DLD1 (cell line): ENCODE data around the gene TACC2.

Source experiments
- in situ Hi-C: cut with HindIII; loops from 2 replicates; pipeline ENCODE4 v1.10.0; 2017; ENCODE audit warnings: low sequenced_read_pairs

TACC2 gene

DNA sequence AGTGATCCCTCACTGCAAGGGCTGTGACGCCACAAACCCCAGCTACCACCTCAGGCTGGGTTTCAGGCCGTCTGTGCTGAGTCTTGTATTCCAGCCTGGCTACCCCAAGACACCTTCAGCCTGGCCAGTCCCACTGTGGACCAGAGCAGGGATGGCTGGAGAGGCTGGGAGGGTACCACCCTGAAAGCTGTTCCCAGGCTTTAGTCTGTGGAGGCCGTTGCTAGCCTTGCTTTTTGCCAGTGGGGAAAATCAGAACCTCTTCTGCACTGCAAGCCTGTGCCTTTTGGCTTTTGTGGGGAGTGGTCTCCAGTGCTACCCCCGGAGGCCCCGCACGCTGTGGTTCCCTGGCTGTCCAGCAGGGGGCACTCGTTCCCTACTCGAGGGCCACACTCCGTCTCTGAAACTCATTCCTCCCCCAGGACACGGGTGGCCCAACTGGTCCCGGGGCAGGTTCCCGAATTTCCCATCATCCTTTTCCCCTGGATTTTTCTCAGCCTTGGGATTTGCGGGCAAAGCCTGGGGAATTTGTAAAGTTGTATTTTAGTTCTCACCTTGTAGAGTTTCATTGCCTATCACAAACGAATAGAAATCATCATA lies 153.8 kb downstream of the TACC2 start:
- in situ Hi-C loops: no loop called here

GRCh38 chr10:122143238-122143841 lies 154.4 kb downstream of the TACC2 start:
- in situ Hi-C loops: no loop called here

DNA sequence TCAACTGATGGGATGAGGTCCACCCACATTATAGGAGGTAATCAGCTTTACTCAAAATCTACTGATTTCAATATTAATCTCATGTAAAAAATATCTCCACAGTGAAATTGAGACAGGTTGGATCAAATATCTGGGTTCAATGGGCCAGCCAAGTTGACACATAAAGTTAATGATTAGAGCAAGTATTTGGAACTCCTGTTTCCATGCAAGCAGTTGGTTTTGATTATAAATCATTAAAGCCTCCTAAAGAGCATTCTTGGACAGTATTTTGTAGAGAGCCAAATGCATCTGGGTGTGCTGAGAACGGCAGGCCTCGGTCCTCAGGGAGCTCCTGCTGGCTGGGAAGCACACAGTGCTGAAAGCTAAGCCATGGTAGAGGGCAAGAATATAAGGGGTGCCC lies 155.2 kb downstream of the TACC2 start:
- in situ Hi-C loops: no loop called here

GRCh38 chr10:122145113-122145512 lies 156.2 kb downstream of the TACC2 start:
- in situ Hi-C loops: no loop called here

- in situ Hi-C loops: no loop called here
These were observed 158.7 kb downstream of the TACC2 start for GRCh38 chr10:122147663-122148062.

DNA sequence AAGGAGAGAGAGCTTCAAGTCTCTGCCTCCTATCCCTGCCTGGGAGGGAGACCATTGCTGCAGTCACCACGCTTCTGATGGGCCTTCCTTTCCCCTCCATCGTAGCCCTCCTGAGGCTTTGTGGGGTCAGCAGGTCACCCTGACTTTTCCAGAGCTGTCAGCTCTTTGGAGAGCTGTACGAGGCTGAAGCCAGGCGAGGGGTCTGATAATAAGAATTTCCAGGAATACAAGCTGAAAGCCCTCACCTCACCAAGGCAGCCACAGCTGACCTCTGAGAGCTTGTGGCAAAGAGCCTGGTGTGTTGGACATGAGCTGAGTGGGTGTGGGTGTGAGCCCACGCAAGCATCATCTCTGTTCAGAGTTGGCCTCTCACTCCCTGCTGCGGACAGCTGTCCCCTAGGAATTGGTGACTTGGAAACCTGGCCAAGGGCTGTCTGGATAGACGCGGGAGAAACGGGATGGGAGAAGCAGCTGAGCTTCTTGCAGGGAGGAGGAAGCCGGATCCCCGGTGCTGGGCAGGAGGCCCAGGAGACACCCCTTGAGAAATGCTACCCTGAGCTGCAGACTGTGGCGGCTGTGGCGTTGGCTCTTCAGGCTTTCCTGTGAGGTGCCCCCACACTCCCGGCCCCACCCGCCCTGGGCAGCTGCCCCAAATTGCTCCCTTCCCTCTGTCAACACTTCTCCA lies 160.1 kb downstream of the TACC2 start:
- in situ Hi-C loops: no loop called here

DNA sequence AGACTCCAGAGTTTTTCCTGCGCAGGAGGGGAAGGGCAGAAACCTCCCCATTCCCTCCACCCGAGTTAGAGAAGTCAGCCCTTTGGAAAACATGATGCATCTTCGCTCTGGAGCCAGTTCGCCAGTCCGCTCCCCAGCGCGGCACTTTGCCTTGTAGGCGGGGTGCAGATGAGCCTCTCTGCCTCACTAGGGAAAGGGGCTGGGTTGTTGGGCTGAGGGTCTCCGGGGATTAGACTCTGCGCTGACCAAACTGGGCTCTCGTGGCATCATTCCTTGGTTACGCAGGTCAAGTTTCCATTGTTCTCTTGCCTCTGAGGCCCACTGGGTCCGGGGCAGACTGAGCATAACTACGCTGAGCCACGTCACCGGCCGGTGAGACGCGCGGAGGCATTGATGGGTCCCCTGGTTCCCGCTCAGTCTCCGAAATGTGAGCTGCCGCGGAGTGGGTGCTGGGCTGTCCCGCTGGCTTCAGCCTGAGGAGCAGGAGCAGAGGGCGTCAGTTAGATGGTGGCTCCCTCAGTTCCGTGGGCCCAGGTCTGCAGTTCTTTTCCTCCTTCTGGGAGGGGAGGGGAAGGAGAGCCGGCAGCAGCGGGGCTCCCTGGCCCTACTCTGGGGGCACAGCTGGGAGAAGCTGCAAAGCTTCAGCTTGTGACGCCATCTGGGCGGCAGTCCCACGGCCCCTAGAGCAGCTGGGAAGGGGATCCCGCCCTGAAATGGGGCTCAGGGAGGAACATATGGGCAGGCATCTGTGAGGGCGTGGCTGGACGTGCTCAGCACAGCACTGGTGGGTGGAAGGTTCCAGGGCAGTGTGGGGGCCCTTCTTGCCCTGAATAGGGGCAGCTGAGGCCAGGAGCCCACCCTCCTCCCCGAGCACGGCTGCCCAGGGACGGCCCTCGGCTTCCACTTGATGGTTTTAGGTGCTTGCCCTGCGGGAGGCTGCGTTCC lies 160.9 kb downstream of the TACC2 start:
- in situ Hi-C loops: loop anchor here (5.0 kb wide), 2 partner anchors 63 to 93 kb away; no protein-coding TSS in a partner anchor

DNA sequence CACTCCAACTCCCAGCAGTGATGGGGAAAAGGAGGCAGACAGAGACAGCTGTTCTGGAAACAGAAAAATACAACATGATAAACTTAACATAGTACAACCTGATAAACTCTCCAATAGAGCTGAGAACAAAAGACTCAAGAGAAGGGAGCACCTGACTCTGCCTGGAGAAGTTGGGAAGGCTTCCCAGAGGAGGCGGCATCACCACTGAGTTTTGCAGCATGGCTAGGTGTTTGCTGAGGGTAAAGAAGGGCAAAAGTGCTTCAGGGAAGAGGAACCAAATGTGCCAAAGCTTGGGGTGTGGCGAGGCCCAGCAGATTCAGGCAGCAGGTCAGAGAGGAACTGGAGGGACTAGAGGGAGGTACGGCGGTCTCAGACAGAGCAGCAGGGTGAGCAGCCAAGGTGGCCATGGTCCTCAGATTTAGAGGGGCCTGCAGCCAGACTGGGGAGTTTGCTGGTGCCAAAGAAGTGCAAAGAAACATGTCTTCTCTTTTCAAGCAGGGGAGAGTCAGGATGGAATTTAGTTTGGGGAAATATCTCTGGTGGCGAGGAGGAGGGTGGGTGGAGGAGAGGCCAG lies 162.2 kb downstream of the TACC2 start:
- in situ Hi-C loops: loop anchor here (5.0 kb wide), 2 partner anchors 64 to 94 kb away; no protein-coding TSS in a partner anchor

- in situ Hi-C loops: loop anchor here (5.0 kb wide), 2 partner anchors 65 to 95 kb away; no protein-coding TSS in a partner anchor
These were observed 163.6 kb downstream of the TACC2 start for GRCh38 chr10:122152544-122152943.

DNA sequence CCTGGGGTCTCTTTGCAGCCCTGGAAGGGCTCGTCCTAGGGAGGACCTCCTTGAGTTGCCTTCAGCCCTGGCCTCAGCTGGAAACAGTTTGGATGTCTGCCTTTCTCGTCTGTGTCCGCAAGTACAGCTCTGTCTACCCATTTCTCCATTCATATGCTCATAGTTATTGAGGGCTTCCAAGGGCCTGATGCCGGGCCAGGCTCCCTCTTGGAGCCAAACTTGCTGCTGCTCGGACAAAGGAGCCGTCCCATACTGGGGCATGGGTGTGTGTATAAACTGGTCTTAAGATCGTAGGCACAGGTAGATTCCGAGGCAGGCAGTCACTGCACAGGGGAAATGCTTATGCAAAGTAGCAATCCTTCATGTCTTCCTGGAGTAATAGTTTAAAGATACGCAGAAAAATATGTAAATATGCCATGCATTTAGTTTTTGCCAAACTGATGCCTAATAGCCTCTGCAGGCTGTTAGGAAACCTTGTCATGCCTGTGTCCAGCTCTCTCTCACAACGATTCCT lies 165.1 kb downstream of the TACC2 start:
- in situ Hi-C loops: loop anchor here (5.0 kb wide), 2 partner anchors 67 to 97 kb away; no protein-coding TSS in a partner anchor

- in situ Hi-C loops: loop anchor here (5.0 kb wide), 2 partner anchors 67 to 97 kb away; no protein-coding TSS in a partner anchor
These were observed 165.8 kb downstream of the TACC2 start for GRCh38 chr10:122154545-122155366.

DNA sequence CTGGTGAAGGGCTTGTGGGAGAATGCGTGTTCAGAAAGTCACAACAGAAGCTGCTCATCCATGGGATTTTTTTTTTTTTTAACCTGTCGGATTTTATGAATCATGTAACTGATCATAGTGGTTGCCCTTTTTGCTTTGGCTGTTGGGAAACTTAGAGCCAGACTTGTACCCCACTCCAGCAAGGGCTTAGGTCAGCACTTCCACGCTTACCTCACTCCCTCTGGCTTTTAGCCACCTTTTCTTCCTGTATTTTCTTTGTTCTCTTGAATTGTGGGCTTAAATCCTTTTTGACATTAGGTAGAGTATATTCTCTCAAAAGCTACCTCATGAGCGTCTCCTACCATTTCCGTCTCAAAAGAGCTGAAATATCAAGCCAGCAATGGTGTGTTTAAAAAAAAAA lies 168.5 kb downstream of the TACC2 start:
- in situ Hi-C loops: no loop called here

GRCh38 chr10:122158362-122158761 lies 169.4 kb downstream of the TACC2 start:
- in situ Hi-C loops: no loop called here

GRCh38 chr10:122159141-122159970 lies 170.4 kb downstream of the TACC2 start:
- in situ Hi-C loops: no loop called here

GRCh38 chr10:122161795-122162194 lies 172.8 kb downstream of the TACC2 start:
- in situ Hi-C loops: no loop called here

DNA sequence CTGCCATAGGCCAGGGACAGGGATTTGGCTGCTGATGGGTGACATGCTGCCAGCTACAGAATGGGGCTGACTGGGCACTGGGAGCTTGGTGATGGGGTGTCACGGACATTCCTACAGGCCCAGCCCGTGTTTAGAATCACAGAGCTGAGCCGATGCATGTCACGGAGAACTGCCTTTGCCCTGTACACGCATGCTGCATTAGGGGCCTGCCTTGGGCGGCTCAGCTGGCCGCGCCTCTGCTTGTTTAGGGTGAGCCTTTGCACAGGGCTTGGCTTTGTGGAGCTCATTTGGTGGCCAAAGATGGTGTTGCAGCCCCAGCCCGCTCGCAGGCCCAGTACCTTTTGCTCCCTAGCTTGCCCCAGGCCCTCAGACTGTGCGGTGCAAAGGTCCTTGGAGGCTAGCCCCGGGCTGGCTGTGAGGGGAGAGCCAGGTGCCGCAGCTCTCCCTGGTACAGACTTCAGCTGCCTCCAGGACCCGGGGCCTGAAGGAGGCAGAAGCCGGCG lies 173.8 kb downstream of the TACC2 start:
- in situ Hi-C loops: no loop called here

GRCh38 chr10:122163174-122164022 lies 174.4 kb downstream of the TACC2 start:
- in situ Hi-C loops: no loop called here
